GM03348 (cell line): Measurements from ENCODE around the gene PLCB4.

Experiments
- DNase-seq: peaks from one replicate; pipeline ENCODE4 v3.0.0; 2012; ENCODE audit warnings: low spot score

The PLCB4 gene

DNA sequence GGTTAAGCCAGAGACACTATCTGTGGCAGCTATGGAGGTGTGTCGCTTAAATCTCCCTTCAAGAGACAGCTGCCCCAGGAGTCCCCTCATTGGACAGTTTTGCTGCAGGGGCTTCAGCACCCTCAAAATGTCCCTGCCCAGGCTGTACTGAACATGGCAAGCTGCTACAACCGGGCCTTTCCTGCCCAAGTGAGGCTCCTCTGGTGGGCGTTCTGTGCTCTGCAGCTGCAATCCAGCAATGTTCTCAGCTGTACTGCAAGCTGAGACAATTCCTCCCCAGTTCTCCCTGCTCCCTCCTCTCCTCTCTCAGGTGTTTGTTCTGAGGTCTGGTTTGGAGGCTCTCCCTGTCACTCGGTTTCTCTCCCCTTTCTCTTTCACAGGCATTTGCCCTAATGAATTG, 254.7 kb downstream of the PLCB4 start:
- peak; percentile 22 for DNase-seq

GRCh38 chr20:9329355-9330101, 260.6 kb downstream of the PLCB4 start:
- no peak for DNase-seq

DNA sequence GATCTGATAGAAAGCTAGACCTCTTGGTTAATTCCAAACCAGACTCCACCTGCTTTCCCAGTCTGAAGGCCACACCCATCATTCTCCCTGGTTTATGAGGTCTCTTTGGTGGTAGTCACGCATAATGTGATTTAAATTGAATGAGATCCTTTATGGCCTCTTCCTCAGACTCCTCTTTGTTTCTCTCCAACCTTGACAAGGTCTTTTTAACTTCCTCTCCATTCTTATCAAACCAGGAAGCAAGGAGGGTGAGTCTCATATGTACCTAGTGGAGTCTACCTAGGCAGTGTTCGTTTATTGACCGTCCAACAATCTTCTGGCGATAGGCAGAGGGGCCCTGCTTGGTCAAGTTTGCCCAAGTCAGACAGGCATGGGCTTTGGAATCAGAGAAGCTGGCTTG, 261.3 kb downstream of the PLCB4 start:
- no peak for DNase-seq

DNA sequence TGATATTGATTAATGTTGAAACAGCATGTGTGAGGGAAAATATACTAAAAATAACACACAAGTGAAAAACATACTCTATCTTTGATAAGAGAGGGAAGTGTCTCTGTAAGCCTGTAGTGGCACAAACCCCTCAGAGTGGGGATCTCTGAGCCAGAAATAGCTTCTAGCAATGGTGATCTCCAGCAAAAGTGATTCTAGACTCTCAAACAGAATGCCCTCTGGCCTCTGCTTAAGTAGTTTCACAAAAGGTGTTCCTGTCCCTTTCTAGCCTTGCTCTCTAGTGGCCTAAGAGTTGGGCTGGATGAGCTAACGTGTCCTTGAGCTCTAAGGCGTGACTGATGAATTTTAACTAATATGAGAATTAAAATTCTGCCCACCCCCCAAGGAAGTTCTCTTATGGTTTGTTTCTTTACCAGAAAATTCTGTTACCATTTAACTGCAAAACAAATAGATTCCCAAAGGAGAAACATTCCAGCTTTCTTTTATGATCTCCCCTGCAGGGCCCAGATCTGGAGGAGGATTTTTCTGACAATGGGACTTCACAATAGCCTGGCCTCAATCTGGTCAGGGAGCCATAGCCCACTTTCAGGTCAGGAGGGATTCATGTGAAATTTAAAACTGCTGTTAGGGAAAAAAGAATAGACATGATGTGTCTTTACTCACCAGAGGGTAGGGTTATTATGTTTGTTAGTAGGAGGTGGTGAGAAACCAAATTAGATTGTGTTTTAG, 263.0 kb downstream of the PLCB4 start:
- DNase-seq: no peak

DNA sequence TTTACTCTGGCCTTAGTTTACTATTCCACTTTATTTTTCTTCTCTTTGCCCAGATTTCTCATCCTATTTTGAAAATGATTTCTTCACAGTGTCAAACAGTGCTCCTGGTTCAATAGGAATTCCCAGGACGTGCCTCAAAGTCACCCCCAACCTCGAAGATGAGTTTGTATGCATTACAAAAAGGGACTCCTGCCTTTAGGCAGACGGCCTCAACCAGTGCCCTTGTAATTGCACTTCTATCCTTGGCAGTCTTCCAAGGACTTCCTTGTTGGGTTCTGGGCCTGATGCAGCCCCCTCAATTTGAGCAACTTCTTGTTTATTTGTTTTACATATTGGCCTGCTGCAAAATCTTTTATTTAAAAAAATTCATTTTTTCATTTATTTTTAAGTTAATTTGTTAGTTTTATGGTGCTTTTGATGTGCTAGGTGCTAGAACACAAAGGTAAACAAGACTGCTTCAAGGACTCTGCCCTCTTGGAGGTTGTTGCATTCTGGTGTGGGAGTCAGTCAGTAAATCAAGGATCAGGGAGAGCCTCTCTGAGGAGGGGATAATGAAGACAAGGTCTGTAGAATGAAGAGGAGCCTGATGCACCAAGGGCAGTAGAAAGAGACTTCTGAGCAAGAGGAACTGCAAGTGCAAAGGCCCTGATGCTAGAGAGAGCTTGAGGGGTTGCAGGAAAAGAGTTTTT, 264.0 kb downstream of the PLCB4 start:
- DNase-seq: no peak

DNA sequence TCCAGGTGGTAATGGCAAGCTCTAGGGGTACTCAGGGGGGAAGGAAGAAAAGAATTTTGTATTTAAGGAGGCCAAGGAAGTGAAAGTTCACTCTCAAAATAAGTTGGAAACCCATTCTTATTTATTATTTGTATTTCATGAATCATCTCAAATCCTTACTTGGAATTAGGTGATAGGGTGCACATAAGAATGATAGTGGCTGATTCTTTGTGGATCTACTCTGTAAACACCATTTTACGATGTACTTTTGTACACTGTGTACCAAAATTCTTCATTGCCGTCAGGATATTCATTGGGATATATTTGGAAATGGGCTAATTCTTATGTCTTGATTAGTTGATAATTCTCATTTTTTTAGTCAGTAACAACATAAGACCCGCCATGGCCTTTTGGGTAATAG, 266.0 kb downstream of the PLCB4 start:
- no peak for DNase-seq

GRCh38 chr20:9338101-9338500, 269.2 kb downstream of the PLCB4 start:
- DNase-seq: no peak

- DNase-seq: no peak
Observed at GRCh38 chr20:9339708-9340107, 270.8 kb downstream of the PLCB4 start.

DNA sequence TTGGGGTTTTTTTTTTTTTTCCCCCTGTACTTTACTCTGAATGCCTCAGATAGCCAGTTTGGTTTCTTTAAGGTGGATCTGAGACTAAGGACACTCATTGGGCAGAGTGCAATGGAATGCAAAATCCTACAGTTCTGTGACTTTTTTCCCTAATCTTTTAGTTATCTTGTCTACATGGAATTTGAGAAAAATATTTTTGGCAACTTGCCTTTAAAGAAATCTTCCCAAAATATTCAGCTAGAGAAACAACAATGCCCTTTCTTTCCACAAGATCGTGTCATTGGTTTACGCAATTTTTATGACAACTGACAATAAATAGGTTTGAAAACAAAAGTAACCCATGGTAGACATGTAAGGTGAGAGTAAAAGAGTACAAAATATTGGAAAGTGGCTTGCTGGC, 273.8 kb downstream of the PLCB4 start:
- no peak for DNase-seq

GRCh38 chr20:9344083-9344920, 275.4 kb downstream of the PLCB4 start:
- DNase-seq: no peak

GRCh38 chr20:9348316-9348715, 279.4 kb downstream of the PLCB4 start:
- DNase-seq: no peak

GRCh38 chr20:9348747-9349146, 279.9 kb downstream of the PLCB4 start:
- DNase-seq: no peak

DNA sequence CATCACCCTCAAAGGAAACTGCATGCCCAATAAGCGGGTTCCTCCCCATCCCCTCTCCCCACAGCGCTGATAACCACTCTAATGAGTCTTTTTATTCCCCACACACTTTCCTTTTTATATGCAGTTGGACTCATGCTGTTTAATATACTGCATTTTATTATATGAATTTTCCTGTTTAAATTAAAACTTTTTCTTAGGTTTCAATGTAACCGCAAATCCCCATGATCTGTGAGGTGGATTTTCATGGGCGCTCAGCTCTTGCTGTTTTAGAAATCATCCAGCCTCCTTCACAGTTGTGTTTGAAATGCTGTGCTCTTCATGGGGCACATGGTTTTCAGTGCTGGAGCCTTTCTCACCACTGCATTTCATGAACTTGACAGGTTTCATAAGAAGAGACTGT, 280.4 kb downstream of the PLCB4 start:
- DNase-seq: no peak

DNA sequence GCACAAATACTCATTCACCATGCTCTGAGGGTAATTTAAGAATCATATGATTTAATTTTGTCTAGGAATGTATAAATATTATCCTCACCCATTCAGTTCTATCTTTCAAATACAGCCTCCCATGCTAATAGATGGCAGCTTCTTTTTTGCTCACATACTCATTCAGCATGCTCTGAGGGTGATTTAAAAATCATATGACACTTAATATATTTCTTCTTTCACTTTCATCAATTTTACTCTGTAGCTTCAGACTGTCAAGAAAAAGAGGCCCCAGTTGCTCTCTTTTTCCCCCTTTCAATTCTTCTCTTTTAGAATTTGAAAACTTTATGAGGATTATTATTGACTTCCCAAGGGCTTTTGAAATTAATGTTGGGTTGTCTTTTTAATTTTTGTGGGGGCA, 283.9 kb downstream of the PLCB4 start:
- no peak for DNase-seq

GRCh38 chr20:9353180-9353915, 284.5 kb downstream of the PLCB4 start:
- DNase-seq: no peak

DNA sequence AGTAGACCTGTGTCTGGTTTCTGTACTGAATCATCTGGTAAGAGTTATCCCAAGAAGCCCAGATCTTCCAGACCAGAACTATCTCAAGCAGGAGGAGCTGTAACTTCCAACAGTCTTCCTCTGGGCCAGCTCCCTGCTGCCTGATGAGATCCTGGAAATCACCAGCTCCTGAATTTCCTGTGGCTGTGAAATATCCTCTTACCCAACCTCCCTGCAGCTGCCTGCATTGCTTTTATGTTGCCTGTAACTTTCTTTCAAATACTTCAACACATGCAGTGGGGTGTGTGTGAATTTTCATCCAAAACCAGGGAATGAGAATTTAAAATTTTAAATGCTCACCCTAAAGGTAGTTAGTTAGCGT, 285.0 kb downstream of the PLCB4 start:
- DNase-seq: peak; percentile 48

DNA sequence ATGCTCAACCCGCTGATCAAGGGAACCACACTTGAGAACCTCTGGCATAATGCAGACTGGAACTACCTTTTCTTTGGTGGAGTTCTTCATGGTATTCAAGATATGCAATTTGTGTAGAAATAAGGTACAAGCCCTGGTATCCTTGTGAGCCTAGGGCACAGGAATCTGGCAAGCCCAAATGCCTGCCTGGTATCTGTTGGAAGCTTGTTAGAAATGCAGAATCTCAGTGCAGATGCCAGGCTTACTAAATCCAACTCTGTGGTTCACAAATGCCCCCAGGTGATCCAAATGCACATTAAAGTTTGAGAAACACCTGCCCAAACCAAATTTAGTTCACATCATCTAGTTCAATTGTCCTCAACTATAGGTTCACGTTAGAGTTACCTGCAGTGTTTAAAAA, 285.7 kb downstream of the PLCB4 start:
- DNase-seq: no peak

DNA sequence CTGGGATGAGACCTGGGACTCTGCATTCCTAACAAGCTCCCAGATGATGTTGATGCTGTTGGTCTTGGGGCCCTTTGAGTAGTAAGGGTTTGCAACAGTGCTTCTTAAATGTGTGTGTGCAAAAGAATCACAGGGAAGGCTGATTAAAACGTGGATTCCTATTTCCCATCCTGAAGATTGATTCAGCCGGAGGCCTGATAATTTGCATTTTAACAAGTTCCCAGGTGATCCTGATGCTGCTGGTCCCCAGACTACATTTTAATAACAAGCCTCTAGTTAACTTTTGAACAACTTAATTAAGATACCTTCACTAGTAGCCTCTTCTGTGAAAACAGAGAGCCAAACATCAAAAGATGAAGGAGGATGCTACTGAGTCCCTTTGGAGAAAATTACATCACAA, 289.1 kb downstream of the PLCB4 start:
- no peak for DNase-seq

GRCh38 chr20:9359561-9360308, 290.8 kb downstream of the PLCB4 start:
- peak; percentile 74 for DNase-seq

GRCh38 chr20:9360431-9360830, 291.5 kb downstream of the PLCB4 start:
- no peak for DNase-seq

- DNase-seq: no peak
Observed at GRCh38 chr20:9363673-9364072, 294.8 kb downstream of the PLCB4 start.
